Neural progenitor cell (in vitro differentiated cells): ENCODE results near the gene DGKE. TPM values are rescaled to one million over a fixed set of nuclear protein-coding genes. Genes with fewer than 3 reads are reported as not detected.

ENCODE experiments used
- DNase-seq: peaks from one replicate; pipeline ENCODE4 v3.0.0-alpha.2; 2016; ENCODE audit warnings: low spot score
- H2AFZ ChIP-seq: fragments of 200-600 bp; sonication (generic); replicated peaks from 2 replicates; pipeline ENCODE4 v1.6.1; 2016; ENCODE audit warnings: antibody characterized with exemption
- H3F3A ChIP-seq: fragments of 200-600 bp; sonication (generic); 2 replicates; pipeline ENCODE4 v1.6.1; 2016; ENCODE audit warnings: antibody characterized with exemption, low read depth
- H3K27ac ChIP-seq: fragments of 200-600 bp; sonication (generic); 2 replicates; pipeline ENCODE4 v1.5.1; 2016; ENCODE audit warnings: mild to moderate bottlenecking
- H3K27me3 ChIP-seq: fragments of 200-600 bp; sonication (generic); 2 replicates; pipeline ENCODE4 v1.6.1; 2016; ENCODE audit warnings: mild to moderate bottlenecking, moderate library complexity
- H3K36me3 ChIP-seq: fragments of 200-600 bp; sonication (generic); 2 replicates; pipeline ENCODE4 v1.5.1; 2016
- H3K4me1 ChIP-seq: fragments of 200-600 bp; sonication (generic); 2 replicates; pipeline ENCODE4 v1.6.1; 2016; ENCODE audit warnings: mixed run types
- H3K4me2 ChIP-seq: fragments of 200-600 bp; sonication (generic); 2 replicates; pipeline ENCODE4 v1.6.1; 2016
- H3K4me3 ChIP-seq: fragments of 200-600 bp; sonication (generic); 2 replicates; pipeline ENCODE4 v1.5.1; 2016
- H3K79me2 ChIP-seq: fragments of 200-600 bp; sonication (generic); 2 replicates; pipeline ENCODE4 v1.6.1; 2016; ENCODE audit warnings: low read depth
- H3K9ac ChIP-seq: fragments of 200-600 bp; sonication (generic); 2 replicates; pipeline ENCODE4 v1.6.1; 2016
- H3K9me3 ChIP-seq: fragments of 200-600 bp; sonication (generic); 2 replicates; pipeline ENCODE4 v1.5.1; 2016; ENCODE audit warnings: low read depth
- H4K20me1 ChIP-seq: fragments of 200-600 bp; sonication (generic); 2 replicates; pipeline ENCODE4 v1.6.1; 2016; ENCODE audit warnings: low read depth
- H3K27ac Mint-ChIP-seq: 3 replicates; pipeline ENCODE4 v1.8.0; 2021; ENCODE audit warnings: mixed read lengths
- H3K27me3 Mint-ChIP-seq: 2 replicates; pipeline ENCODE4 v1.8.0; 2022; ENCODE audit warnings: low read depth, mild to moderate bottlenecking, inconsistent platforms, moderate library complexity, mixed read lengths; ENCODE audit not compliant: insufficient read depth
- H3K36me3 Mint-ChIP-seq: 3 replicates; pipeline ENCODE4 v1.8.0; 2021; ENCODE audit warnings: mixed read lengths
- H3K4me1 Mint-ChIP-seq: 3 replicates; pipeline ENCODE4 v1.8.0; 2021; ENCODE audit warnings: mixed read lengths
- H3K4me3 Mint-ChIP-seq: 3 replicates; pipeline ENCODE4 v1.8.0; 2021; ENCODE audit warnings: mild to moderate bottlenecking, moderate library complexity, mixed read lengths
- H3K9me3 Mint-ChIP-seq: 3 replicates; pipeline ENCODE4 v1.8.0; 2020; ENCODE audit warnings: mixed read lengths
- EZH2 ChIP-seq: fragments of 200-600 bp; sonication (generic); IDR thresholded peaks from 2 replicates; pipeline ENCODE4 v1.6.1; 2017; ENCODE audit warnings: antibody characterized with exemption, mild to moderate bottlenecking, moderate library complexity
- EZH2phosphoT487 ChIP-seq: fragments of 200-600 bp; sonication (generic); IDR thresholded peaks from 2 replicates; pipeline ENCODE4 v1.6.1; 2017; ENCODE audit warnings: antibody characterized with exemption
- total RNA-seq: library from RNA; depleted of rRNA; stranded (reverse); fragments of >200 nt; gene quantifications from 2 replicates; pipeline ENCODE4 v1.2.3, GENCODE V29; 2015; ENCODE audit warnings: low replicate concordance
- TF ChIP-seq, protein P1 (sequence below): fragments of 200-600 bp; sonication (generic); IDR thresholded peaks from 2 replicates; pipeline ENCODE4 v1.5.1; 2017; ENCODE audit warnings: antibody characterized with exemption, mild to moderate bottlenecking

DGKE gene
- total RNA-seq, 1 donor from 2014 or later: 7.5 TPM

- Mint-ChIP-seq H3K36me3 (peaks cover 19% of the 10 kb centered on the region), H3K27ac (no peak overlapping the region), H3K27me3 (peaks cover 2% of the 10 kb centered on the region), H3K9me3 (peaks cover 12% of the 10 kb centered on the region), H3K4me3 (no peak overlapping the region), H3K4me1 (no peaks in the 10 kb centered on the region)
- Histone ChIP-seq H3K9me3 (no peaks in the 10 kb centered on the region), H2AFZ (no peak overlapping the region), H4K20me1 (no peaks in the 10 kb centered on the region), H3K9ac (no peak overlapping the region), H3K4me1 (no peaks in the 10 kb centered on the region), H3K36me3 (no peaks in the 10 kb centered on the region), H3K4me3 (no peak overlapping the region), H3K79me2 (no peaks in the 10 kb centered on the region), H3F3A (no peaks in the 10 kb centered on the region), H3K4me2 (no peak overlapping the region), H3K27me3 (no peaks in the 10 kb centered on the region), H3K27ac (no peak overlapping the region)
- no peak for TF ChIP-seq EZH2
- TF ChIP-seq EZH2phosphoT487: no peak
- TF ChIP-seq, protein P1, sequence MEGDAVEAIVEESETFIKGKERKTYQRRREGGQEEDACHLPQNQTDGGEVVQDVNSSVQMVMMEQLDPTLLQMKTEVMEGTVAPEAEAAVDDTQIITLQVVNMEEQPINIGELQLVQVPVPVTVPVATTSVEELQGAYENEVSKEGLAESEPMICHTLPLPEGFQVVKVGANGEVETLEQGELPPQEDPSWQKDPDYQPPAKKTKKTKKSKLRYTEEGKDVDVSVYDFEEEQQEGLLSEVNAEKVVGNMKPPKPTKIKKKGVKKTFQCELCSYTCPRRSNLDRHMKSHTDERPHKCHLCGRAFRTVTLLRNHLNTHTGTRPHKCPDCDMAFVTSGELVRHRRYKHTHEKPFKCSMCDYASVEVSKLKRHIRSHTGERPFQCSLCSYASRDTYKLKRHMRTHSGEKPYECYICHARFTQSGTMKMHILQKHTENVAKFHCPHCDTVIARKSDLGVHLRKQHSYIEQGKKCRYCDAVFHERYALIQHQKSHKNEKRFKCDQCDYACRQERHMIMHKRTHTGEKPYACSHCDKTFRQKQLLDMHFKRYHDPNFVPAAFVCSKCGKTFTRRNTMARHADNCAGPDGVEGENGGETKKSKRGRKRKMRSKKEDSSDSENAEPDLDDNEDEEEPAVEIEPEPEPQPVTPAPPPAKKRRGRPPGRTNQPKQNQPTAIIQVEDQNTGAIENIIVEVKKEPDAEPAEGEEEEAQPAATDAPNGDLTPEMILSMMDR: no peak
- no peak for DNase-seq
These were observed 53.9 kb downstream of the DGKE start for GRCh38 chr17:56887552-56888467.

DNA sequence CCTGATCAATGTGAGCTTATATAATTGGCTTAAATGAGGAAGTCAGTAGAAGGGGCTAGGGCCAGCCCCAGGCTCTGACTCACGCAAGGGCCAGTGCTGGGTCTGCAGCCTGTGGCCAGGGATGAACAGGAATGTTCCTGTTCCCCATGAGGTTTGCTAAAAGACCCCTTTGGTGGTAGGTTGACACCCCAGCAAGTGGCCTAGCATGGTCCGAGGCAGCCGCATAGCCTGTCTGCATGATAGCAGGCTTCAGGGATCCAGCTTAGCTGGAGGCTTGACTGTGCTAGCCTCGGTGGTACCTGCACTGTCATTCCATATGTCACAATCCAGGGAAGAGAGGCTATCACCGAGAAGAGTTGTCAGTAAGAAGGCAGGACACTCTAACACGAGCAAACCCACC, 56.4 kb downstream of the DGKE start:
- H4K20me1 ChIP-seq: no peaks in the 10 kb centered on the region
- Mint-ChIP-seq H3K4me3 (no peak overlapping the region), H3K4me1 (peaks cover 7% of the 10 kb centered on the region), H3K36me3 (peaks cover 21% of the 10 kb centered on the region), H3K27ac (no peak overlapping the region), H3K27me3 (peaks cover 2% of the 10 kb centered on the region), H3K9me3 (peaks cover 12% of the 10 kb centered on the region)
- DNase-seq: no peak
- no peaks in the 10 kb centered on the region for H3K79me2 ChIP-seq
- TF ChIP-seq EZH2 (no peak), EZH2phosphoT487 (no peak)
- TF ChIP-seq, protein P1: no peak
- no peaks in the 10 kb centered on the region for H3K4me1 ChIP-seq
- H3K4me3 ChIP-seq: no peak overlapping the region
- no peak overlapping the region for H2AFZ ChIP-seq
- H3K36me3 ChIP-seq: no peaks in the 10 kb centered on the region
- H3K9ac ChIP-seq: no peak overlapping the region
- H3K4me2 ChIP-seq: no peak overlapping the region
- no peaks in the 10 kb centered on the region for H3K27me3 ChIP-seq
- no peaks in the 10 kb centered on the region for H3F3A ChIP-seq
- no peak overlapping the region for H3K27ac ChIP-seq
- no peaks in the 10 kb centered on the region for H3K9me3 ChIP-seq

DNA sequence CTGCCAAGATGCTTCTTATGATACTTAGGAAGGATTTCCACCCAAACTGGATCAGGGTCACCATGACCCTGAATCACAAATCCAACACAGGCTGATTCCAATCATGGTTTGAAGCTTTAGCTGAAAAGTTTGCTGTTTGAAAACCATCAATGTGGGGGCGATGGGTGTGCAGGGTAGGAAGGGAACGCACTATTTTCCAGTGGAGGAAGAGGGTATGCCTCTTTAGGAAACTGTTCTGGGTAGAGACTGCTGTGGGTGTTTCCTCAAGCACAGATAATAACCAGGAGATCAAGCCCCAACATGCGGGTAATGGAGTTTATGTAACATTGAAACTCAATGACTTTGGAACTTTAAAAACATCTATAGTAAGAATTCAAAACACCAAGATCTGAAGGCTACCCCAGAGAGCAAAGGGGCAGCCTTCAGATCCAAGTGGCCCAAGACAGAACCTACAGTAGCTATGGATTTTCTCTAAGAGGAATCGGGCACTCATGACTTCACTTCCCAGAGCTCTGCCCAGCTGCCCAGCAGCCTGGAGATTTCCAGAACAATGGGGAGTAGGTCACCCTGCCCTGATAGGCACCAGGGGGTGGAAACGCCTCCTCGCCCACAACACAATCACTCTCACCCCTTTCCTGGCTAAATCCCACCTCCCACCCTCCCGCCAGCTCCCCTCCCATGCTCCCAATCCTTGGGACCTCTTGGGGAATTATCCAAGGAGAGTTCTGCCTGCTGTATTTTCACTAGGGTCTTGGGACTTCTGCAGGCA, 57.1 kb downstream of the DGKE start:
- H3K27me3 ChIP-seq: no peaks in the 10 kb centered on the region
- H3F3A ChIP-seq: no peaks in the 10 kb centered on the region
- TF ChIP-seq, protein P1: no peak
- Mint-ChIP-seq H3K27me3 (peaks cover 2% of the 10 kb centered on the region), H3K4me1 (peaks cover 14% of the 10 kb centered on the region), H3K9me3 (peaks cover 12% of the 10 kb centered on the region), H3K27ac (no peak overlapping the region), H3K36me3 (peaks cover 21% of the 10 kb centered on the region), H3K4me3 (no peak overlapping the region)
- H3K9ac ChIP-seq: no peak overlapping the region
- no peaks in the 10 kb centered on the region for H4K20me1 ChIP-seq
- DNase-seq: no peak
- H3K79me2 ChIP-seq: no peaks in the 10 kb centered on the region
- no peaks in the 10 kb centered on the region for H3K9me3 ChIP-seq
- no peak overlapping the region for H3K4me2 ChIP-seq
- no peak overlapping the region for H3K4me3 ChIP-seq
- no peak overlapping the region for H3K27ac ChIP-seq
- no peaks in the 10 kb centered on the region for H3K36me3 ChIP-seq
- H2AFZ ChIP-seq: no peak overlapping the region
- H3K4me1 ChIP-seq: no peaks in the 10 kb centered on the region
